ENCODE results near the gene PAQR7.

DNA sequence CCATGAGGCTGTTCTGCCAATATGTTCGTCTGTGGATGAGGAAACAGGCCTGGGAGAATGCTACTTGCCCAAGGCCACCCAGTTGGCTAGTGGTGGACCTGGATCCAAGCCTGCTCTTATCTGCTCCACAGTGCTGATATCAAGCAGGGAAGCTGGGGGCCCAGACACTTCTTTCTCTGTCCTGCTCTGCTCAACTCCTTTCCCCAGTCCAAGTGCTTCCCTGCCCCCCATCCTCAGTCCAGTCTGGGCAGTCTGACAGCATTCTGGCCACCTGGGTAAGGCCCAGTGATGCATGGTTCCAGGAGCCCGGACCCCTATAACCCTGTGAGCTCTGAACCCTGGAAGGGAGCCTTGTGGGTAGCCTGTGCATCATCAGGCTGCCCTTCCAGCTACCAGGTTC lies 4.2 kb upstream of the PAQR7 start:
- TF ChIP-seq, protein P1, sequence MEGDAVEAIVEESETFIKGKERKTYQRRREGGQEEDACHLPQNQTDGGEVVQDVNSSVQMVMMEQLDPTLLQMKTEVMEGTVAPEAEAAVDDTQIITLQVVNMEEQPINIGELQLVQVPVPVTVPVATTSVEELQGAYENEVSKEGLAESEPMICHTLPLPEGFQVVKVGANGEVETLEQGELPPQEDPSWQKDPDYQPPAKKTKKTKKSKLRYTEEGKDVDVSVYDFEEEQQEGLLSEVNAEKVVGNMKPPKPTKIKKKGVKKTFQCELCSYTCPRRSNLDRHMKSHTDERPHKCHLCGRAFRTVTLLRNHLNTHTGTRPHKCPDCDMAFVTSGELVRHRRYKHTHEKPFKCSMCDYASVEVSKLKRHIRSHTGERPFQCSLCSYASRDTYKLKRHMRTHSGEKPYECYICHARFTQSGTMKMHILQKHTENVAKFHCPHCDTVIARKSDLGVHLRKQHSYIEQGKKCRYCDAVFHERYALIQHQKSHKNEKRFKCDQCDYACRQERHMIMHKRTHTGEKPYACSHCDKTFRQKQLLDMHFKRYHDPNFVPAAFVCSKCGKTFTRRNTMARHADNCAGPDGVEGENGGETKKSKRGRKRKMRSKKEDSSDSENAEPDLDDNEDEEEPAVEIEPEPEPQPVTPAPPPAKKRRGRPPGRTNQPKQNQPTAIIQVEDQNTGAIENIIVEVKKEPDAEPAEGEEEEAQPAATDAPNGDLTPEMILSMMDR (IDR thresholded peaks at IDR 0.05), result no peak
- no peak for TF ChIP-seq ZFX (IDR thresholded peaks at IDR 0.05; ENCODE audit: borderline replicate concordance)
